Activated CD4-positive, alpha-beta T cell treated with anti-CD3 and anti-CD28 coated beads, Interleukin-2, Interleukin-4, amounts not matched to agents 100 ng/mL and 50 ng/mL, durations not matched to agents 16 hours and 8 hours (primary cell): ENCODE data around the gene BACE1.
"Not testable (repeated sequence)": the region's sequence is repeated elsewhere in the genome, so short reads cannot be mapped to it uniquely, and the experiment has no call there.

Experiments
- DNase-seq: peaks from one replicate; pipeline ENCODE4 v3.0.0-alpha.2; 2020; ENCODE audit warnings: low spot score

BACE1 gene

GRCh38 chr11:117316197-117316961 is at the start of gene BACE1:
TSS of gene BACE1 (minus strand) at chr11:117316256. CDS start at chr11:117315795, 461 bp downstream.
- DNase-seq = peak; percentile 15

DNA sequence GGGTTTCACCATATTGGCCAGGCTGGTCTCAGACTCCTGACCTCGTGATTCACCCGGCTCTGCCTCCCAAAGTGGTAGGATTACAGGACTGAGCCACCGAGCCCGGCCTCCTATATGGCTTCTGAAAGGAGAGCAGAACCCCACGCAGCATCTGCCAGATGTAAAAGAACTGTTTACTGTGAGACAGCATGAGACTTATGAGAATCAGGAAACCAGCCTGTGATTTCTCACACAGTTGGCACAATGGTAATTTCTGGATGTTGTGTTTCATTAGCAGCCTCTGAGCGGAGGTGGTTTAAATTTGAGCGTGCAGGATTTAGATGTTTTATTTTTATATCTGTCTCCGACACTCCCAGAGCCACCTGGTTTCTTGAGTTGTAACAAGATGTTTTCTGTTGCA is 45.4 kb upstream of the BACE1 start:
- DNase-seq = no peak

- no peak for DNase-seq
Observed at GRCh38 chr11:117356126-117356890, 40.3 kb upstream of the BACE1 start.

- no peak for DNase-seq
Observed at GRCh38 chr11:117354550-117354949, 38.5 kb upstream of the BACE1 start.

DNA sequence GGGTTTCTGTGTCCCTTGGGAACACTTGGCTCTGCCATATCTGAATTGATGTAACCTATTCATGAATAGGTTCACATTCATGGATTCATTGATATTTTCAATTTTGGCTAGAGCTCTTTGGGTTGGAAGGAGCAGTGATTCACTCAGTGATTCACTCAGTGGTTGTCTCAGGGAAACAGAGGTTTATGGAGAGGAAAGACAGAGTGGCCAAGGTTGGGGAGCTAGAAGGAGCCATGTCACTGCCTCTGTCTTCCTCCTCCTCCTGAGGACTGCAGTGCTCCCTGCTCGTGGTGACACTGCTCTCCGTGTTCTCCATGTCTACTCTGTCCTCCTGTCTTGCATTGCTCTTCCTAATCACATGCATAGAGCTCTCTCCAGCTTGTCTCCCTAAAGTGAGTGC is 29.0 kb upstream of the BACE1 start:
- no peak for DNase-seq

- DNase-seq = no peak
Observed at GRCh38 chr11:117337076-117337475, 21.0 kb upstream of the BACE1 start.

DNA sequence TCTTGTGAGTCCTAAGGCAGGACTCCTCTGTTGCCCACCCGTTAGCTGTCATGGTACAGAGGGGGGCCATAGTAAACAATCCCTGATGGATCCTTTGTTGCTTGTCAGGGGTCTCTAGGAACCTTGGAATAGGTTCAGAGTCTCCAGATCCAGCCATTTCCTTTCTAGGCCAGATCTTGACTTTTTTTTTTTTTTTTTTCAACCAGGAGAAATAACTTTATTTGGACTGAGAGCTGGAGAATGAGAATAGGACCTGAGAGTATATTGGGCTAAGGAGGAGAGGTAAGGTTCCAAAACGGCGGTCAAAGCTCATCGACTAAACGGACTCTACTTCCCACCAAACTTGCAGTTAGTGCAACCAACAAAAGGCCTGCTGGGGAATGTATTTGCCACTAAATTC is 19.3 kb upstream of the BACE1 start:
- no peak for DNase-seq

GRCh38 chr11:117334896-117335295 is 18.8 kb upstream of the BACE1 start:
- no peak for DNase-seq

GRCh38 chr11:117333917-117334316 is 17.9 kb upstream of the BACE1 start:
- no peak for DNase-seq

GRCh38 chr11:117332843-117333242 is 16.8 kb upstream of the BACE1 start:
- DNase-seq = no peak

- DNase-seq = peak; percentile 19
Observed at GRCh38 chr11:117328375-117329010, 12.4 kb upstream of the BACE1 start.

DNA sequence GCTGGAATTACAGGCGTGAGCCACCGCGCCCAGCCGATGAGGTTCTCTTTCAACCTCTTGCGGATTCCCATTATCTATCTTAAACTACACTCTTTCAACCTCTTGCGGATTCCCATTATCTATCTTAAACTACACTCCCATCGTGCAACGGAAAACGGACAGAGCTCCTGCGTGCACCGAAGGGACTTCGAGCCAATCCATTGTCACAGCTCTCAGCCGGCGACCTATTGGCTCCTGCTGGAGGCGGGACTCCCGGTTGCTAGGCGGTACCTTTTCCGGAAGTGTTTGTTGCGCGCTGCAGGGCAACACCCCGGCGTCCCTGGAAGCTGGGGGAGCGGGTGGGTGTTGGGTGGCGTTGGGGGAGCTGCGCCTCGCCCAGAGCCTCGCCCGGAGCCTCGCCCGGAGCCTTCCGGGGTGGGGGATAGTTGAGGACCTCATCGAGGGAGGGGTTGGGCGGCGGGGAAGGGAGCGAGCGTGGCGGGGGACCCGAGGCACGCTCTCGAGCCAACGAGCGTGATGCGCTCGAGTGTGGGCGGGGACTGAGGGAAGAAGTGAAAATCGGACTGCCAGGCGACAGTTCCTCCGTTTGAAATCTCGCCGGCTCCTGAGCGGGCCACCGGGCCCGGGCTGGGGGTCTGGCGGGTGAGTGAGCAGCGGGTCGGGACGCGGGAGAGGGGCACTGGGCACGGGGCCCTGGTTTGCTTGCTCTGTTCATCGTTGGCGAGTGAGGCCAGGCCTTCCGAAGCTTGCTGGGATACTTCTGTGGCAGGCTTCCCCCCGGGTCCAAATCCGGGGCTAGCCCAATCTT is 11.7 kb upstream of the BACE1 start, which contains the start of gene CEP164:
TSS of gene CEP164 (plus strand) at position 288 of the 808 bp plus-strand sequence. CDS start 10,733 bp downstream, outside the sequence.
- DNase-seq = peak; percentile 96

- DNase-seq = not testable (repeated sequence)
Observed at GRCh38 chr11:117327255-117327566, 11.2 kb upstream of the BACE1 start.

DNA sequence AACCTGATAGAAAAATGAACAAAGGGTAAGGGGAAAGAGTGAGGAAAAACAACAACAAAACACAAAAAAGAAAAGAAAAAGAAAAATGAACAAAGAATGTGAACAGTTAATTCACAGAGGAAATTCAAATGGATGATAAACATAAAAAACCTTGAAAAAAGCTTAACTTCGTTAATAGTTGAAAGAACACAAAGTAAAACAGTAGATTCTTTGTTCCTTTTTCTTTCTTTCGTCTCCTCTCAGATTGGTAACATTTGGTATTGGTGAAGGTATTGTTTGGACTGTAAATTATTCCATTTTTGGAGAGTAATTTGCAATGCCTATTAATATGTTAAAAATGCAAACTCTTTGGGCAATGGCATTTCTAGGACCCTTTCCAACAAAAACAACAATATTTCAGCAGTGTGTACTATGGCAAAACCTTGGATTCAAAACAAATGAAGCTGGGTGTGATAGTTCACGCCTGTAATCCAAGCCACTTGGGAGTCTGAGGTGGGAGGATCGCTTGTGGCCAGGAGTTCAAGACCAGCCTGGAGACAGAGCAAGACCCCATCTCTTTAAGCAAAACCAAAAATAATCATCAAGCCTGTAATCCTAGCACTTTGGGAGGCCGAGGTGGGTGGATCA is 3.3 kb upstream of the BACE1 start:
- no peak for DNase-seq

DNA sequence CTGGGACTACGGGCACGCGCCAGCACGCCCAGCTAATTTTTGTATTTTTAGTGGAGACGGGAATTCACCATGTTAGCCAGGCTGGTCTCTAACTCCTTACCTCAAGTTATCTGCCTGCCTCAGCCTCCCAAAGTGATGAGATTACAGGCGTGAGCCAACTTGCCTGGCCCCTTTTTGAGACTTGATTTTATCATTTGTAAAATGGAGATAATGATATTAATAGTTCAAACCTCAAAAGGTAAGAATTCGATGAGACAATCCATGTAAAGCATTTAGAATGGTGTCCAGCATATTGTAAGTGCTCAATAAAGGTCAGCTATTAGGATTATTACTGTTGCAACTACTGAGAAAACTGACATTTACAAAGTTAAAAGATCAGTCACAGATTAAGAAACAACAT is 2.7 kb upstream of the BACE1 start:
- DNase-seq = no peak

- no peak for DNase-seq
Observed at GRCh38 chr11:117315285-117316196, 515 bp downstream of the BACE1 start.

GRCh38 chr11:117314840-117315239 is 1.2 kb downstream of the BACE1 start:
- no peak for DNase-seq

DNA sequence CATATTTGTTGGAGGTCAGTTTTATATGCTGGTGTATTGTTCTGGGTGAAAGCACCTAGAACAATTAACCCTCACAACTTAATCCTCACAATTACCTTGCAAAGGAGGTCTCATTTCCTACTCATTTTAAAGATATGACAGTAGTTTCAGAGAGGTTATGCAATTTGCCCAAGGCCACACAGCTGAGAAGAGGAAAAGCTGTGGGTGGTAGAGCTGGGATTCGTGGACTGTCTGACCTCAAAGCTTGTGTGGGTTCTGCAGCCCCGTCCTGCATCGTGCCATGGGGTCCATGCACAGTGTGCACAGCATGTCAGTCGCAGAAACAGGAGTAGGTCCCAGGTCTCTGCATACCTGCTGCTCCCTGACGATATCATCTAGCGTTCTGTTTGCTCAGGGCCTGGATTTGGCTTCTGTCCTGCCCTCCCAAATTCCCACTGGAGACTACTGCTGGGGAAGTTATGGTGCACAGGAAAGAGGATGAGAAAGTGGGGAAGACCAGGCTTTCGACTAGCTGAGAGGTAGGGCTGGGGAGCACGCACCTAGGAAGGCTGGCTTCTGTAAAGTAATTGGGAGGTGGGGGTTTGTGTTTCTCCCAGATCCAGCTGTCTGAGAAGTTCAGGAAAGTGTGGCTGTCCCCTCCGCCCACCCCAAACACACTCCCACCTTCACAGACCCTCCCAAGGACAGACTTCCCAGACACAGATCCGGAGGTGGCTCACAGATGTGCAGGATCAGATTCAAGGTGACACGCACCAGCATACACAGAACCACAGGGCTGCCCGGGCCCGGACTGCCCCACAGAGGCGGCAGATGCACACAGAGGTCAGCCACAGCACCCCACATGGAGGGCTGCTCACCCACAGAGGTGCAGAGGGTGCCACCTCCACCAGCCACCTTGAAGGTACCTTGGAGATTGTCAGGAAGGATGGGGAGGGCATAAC is 2.0 kb downstream of the BACE1 start:
- DNase-seq = no peak

DNA sequence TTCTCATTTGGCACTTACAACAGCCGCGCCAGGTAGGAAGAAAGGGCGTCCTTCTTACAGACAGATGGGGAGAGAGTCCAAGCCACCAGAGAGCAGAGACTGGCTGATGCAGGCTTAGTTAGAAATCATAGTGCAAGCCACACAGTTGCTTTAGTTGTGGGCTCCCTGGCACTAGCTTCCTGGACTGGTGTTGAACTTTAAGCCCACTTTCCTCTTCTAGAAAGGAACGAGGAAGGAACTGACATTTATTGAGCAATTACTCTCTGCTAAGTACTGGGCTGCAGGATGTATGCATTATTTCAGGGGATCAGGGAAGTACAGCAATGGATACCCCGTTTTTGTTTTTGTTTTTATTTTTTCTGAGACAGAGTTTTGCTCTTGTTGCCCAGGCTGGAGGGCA is 3.0 kb downstream of the BACE1 start:
- DNase-seq = no peak
